ENCODE results near the gene PCDH19.

DNA sequence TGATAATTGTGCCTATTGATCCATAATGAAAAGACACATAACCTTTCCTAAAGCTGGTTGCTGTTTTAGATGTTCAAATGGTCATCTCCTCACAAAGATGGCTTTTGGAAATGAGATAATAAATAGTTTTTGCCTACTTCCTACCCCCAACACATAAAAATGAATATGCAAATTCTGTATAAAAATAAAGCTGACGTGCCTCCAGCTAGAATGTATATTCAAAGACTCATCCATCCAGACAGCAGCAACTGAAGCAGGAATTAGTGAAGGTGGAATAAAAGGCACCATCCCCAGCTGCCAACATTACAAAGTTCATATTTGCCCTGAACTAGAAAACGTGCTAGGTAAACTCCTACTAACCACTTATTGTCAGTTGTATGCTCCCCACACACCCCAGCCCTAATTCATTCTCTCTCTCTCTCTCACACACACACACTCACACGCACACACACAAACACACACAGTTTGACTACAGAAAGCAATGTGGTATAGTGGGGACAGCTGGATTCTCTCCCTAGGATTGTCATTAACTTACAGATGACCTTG, 53.6 kb downstream of the PCDH19 start:
- TF ChIP-seq, protein P1, sequence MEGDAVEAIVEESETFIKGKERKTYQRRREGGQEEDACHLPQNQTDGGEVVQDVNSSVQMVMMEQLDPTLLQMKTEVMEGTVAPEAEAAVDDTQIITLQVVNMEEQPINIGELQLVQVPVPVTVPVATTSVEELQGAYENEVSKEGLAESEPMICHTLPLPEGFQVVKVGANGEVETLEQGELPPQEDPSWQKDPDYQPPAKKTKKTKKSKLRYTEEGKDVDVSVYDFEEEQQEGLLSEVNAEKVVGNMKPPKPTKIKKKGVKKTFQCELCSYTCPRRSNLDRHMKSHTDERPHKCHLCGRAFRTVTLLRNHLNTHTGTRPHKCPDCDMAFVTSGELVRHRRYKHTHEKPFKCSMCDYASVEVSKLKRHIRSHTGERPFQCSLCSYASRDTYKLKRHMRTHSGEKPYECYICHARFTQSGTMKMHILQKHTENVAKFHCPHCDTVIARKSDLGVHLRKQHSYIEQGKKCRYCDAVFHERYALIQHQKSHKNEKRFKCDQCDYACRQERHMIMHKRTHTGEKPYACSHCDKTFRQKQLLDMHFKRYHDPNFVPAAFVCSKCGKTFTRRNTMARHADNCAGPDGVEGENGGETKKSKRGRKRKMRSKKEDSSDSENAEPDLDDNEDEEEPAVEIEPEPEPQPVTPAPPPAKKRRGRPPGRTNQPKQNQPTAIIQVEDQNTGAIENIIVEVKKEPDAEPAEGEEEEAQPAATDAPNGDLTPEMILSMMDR (IDR thresholded peaks at IDR 0.05; ENCODE audit: insufficient read depth, low read length, poor library complexity, severe bottlenecking) = no peak
- TF ChIP-seq EZH2phosphoT487 (conservative IDR thresholded peaks at IDR 0.05; ENCODE audit: low read length) = no peak
